ENCODE results near the gene VSTM4. TPM values are rescaled to one million over a fixed set of nuclear protein-coding genes. Genes with fewer than 3 reads are reported as not detected.

VSTM4 gene, protein sequence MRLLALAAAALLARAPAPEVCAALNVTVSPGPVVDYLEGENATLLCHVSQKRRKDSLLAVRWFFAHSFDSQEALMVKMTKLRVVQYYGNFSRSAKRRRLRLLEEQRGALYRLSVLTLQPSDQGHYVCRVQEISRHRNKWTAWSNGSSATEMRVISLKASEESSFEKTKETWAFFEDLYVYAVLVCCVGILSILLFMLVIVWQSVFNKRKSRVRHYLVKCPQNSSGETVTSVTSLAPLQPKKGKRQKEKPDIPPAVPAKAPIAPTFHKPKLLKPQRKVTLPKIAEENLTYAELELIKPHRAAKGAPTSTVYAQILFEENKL
- 2.7 TPM for total RNA-seq

DNA sequence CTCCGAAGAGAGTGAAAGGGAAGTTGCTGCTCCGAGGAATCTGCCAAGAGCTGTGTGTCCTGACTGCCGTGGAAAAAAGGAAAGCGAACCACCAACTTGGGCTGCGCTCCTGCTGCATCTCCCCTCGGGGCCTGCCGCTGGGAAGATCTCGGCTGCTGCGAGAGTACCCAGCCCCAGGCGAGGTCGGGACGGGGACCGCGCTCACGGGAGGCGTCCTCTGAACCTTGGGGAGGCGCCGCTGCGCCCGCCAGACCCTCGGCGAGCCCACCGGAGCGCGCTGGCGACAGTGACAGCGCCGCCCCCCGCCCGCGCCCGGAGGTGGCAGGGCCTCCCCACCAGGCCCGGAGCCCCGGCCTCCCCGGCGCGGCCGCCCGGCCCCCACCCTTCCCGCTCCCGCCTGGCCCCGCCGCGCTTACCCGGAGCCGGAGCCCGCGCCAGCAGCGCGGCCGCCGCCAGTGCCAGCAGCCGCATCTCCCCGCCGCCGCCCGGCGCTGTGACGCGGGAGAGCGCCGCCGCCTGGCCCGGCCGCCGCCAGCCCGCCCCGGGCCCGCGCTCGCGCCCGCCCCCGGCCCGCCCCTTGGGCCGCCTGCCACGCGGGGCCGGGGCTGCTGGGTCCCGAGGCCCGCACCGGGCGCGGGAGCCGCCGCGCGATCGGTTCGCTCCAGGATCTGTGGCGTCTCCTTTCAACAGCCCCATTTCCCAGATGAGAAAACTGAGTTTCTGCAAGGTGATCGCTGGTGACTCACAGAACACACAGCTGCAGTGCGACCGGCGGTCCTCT is at the start of gene VSTM4:
VSTM4 (minus strand) TSS at position 508 of the 781 bp plus-strand sequence; CDS start at position 471, 37 bp downstream.
- ATAC-seq (peak; percentile 82), DNase-seq (ENCODE audit: low spot score) (peak; percentile 67)

DNA sequence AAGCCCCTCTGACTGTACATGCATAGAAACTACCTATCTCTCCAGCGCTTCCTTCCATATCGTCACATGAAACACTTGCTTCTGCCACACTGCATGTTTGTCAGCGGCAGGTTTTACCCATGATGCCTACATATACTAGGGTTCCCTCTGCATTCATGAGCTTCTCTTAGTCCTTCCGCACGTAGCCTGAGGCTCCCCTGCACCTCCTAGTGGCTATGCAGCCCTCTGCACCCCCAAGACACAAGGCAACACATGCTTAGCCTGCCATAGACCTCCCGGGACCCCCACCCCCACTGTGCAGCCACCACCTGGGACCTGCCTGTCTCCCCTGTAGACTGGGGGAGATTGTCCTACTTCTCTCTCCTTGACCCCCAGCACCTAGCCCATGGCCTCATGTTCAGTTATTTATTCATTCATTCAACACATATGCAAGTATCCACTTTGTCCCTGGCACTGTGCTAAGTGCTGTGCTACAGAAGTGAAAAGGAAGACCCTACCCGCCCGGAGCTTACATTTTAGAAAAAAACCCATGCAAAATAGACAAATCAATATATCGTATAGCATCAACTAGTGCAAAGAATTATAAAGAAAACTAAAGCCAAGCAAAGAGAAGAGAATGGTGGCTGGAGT is 49.4 kb upstream of the VSTM4 start:
- peak; percentile 91 for ATAC-seq

DNA sequence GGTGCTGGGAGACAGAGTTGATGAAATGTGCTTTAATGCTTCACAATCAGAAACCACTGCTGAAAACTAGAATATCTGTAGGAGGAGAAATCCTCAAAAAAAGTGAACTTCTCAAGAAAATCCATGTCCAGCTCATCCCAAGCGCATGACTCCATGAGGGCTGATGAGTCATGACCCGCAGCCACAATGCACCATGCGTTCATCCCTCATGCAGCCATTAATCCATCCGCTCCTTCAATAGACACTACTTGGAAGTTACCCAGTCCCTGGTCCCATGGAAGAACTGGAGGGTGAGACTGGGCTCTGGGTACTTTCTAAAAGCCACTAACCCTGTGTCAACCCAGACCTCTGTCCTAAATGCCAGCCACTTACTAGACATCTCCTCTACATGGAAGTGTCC is 48.4 kb upstream of the VSTM4 start:
- DNase-seq (ENCODE audit: low spot score) (no peak), ATAC-seq (no peak)

More for the DNA sequence above, 49.4 kb upstream of the VSTM4 start:
- DNase-seq (ENCODE audit: low spot score), result peak; percentile 59

DNA sequence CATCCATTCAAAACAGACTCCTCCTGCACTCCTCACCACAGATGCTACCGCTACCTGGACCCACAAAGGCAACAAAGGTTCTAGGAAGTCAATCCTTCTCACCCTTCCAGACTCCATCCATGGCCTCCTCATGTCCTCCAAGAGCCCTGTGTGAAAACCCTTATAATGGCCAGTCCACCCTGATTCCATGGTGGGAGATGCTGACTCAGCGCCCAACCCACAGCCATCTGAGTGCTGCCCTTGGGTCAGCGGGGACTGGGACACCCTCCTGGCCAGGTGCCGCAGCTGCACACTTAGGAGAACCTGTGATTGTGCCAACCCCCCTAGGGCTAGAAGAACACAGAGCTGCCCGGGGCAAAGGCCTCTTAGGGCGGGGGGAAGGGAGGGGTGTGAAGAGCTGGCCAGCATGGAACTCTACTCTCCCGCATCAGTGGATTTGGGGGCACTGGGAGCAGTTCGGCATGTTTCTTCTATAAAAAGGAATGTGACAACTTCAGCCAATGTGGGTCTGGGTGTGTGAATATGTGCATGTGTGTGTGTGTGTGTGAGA is 47.5 kb upstream of the VSTM4 start:
- no peak for DNase-seq (ENCODE audit: low spot score)
- no peak for ATAC-seq

DNA sequence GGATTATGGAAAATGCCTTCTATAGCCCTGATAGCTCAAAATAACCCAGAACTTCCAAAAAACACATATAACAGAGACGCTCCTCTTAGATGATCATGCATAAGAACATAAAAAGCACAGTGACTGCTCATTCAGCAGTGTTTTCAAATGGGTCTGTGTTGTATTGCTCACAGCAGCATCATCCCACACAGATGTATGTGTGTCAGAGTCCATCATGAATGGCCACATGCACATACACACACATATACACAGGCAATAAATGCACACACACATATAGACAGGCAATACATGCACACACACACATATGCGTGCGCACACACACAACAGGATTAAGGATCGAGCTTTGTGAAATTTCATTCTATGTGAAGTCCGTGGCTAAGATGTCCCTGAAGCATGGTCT is 46.7 kb upstream of the VSTM4 start:
- no peak for ATAC-seq
- DNase-seq (ENCODE audit: low spot score), result no peak

DNA sequence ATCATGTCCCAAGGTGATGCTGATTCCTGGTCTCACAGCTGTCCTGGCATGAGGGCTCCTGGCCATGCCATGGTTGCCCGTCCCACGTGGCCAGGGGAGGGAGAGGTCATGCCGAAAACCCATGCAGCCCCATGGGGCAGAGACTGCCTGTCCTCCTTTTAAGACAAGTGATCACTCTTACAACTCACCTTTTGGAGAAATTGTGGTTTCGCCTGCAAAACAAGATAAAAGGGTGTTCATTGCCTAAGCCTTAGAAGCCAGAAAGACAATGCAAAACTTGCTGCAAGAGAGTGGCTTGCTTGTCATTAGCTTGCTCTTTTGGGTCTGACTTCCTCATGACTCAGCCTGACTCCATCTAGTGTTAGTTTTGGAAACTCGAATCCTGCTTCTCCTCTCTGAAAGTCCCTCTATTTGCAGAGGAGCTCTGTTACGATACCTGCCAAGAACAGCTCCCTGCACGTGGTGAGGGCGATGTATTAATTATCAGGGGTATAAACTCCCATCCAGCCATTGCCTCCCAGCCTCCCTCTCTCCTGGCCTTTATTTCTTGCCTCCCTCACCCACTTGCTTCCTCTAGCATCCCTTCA is 46.2 kb upstream of the VSTM4 start:
- ATAC-seq, result peak; percentile 85
- DNase-seq (ENCODE audit: low spot score), result no peak

DNA sequence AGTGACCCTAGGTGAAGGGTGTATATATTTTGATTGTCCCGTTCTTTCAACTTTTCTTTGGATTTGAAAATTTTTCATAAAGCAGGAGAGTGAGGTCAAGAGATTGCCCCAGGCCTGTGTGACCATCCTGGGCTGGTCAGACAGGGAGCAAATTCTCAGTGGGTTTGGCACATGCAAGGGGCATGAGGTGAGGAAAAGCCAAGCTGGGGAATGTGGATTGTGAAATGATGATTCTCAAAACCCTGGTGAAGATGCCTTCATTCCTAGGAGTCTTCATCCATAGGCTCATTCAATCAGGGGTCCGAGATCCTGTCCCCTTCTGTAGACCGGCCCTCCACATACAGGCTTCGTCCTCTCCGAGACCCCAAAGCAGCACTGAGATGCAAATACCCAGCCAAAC is 45.5 kb upstream of the VSTM4 start:
- no peak for DNase-seq (ENCODE audit: low spot score)
- no peak for ATAC-seq

DNA sequence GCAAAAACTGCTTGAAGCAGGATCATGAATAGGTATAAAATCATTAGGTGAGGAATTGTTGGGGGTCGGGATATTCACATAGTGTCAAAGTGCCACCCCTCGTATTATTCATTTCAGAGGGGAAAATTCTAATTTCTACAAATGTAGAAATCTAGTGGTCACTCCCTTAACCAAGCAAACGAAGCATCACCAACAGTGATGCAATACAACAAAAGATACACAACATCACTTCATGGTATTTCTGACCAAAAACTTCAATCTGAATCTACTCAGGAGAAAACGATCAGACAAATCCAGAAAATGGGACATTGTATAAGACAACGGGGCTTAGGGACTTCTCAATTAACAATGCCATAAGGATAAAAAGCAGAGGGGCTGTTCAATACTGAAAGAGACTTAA is 44.8 kb upstream of the VSTM4 start:
- ATAC-seq, result no peak

DNA sequence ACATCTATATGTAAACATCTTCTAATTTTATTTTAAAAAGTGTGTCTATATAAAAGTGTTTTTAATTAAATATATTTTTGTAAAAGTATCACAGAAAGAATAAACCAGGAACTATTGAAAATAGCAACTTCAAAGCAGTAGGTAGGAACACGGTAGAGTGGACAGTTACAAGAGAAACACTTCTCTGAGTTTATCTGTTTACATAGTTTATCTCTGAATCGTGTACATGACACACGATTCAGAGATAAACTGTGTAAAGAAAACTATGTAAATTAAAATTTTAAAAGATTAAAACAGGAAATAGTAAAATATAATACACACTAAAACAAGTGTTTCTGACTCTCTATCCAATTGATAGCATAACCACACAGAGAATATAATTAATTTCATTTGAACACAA is 43.6 kb upstream of the VSTM4 start:
- no peak for ATAC-seq
- no peak for DNase-seq (ENCODE audit: low spot score)

More for the DNA sequence above, 44.8 kb upstream of the VSTM4 start:
- DNase-seq (ENCODE audit: low spot score), result no peak

DNA sequence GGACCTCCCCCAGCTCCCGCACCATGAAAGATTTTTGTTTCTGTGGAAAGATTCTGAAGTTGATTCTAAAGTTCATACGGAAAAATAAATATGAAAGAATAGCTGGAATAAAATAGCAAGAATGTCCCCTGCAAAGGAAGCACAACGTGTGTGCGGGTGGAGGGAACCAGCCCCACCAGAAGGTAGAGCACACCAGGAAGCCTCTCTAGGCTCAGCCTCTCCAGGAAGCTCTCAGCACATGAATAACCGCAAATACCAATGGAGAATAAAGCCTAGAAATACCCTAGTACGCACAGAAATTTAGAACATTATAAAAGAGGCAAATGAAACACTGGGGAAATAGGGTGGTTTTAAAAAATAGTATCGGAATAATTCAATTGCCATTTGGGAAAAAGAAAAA is 43.1 kb upstream of the VSTM4 start:
- DNase-seq (ENCODE audit: low spot score), result no peak
- ATAC-seq, result no peak

DNA sequence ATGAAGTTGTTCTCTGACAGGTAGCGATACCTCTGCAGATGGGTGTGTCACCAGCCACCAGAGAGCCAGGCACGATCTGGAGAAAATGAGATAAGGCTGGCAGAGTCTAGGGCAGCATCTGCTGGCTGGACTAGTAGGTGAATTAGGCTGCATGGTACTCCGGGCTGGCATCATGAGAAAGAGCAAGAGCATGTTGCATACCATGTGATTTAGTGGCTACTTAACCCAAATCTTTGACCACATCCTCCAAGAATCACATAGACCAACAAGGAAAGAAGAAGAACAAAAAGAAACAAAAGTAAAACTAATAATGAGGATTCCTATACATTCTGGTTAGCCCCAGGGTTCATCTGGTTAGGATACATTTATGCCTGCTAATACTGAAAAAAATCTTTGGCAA is 41.9 kb upstream of the VSTM4 start:
- no peak for DNase-seq (ENCODE audit: low spot score)
- no peak for ATAC-seq

DNA sequence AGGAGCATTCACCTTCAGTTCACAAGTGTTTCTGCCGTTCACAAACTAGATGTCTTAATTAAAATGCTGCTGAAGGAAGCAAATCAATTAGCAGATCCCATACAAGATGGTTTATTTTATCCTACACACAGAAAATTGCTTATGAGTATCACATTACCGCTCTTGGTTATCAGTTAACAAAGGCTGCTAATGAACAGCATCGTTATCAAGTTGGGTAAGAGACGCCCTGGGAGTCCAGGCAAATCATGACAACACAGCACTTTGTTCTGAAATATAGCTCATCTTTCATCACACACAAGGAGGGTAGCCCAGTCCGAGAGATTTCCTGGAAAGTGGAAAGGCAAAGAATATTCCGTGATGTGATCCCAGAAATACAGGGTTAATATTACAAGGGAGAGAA is 39.3 kb upstream of the VSTM4 start:
- ATAC-seq (no peak), DNase-seq (ENCODE audit: low spot score) (no peak)

DNA sequence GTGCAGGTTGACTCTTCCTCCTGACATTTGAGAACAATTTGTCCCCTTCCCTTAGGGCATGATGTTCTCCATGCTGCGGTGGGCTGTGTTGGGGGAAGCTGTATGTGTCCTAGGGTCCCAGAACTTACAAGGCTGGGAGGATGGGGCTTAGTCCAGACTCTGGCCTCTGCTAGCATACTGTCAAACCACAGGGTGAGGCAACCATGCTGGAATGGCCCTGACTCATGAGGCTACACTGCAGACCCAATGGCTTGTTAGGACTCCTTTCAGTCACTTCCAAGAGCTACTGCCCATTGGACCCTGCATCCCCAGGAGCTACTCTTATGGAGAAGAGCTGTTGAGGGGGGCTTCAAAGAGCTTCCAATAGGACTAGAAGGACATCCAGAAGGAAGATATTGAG is 38.6 kb upstream of the VSTM4 start:
- DNase-seq (ENCODE audit: low spot score) (no peak), ATAC-seq (no peak)

DNA sequence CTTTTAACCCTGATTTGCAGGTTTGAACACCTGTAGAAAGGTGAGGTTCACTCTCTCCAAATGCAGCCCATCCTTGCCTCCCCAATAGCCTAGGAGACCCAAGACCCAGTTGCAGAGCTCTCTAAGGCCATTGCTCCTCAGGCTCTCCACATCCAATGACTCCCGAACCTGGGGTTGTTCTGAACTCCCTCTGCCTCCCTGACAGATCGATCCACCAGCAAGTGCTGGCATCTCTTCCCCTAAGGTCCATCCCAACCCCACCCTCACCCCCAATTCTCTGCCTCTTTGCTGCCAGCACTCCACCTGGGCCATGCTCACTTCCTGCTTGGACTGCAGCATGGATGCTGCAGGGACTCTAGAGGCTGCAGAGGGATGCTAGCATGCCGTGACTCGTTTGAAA is 37.8 kb upstream of the VSTM4 start:
- no peak for ATAC-seq
- DNase-seq (ENCODE audit: low spot score), result no peak

DNA sequence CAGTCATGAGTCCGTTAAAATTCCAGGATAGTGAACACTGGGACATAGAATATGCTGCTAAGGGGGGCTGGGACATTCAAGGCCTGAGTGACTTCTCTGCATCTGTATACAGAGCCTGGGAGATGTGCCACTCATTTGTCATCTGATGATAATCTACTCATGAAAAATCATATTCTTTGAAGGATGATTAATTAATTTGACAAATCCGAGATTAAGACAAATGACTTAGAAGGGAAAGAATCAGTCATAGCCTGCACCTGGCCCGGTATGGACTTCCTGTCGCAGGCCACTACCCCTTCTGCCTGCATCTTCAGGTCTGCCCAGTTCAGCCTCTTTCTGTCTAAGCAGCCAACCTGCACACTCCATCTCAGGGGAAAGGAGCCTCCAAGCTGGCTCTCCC is 37.3 kb upstream of the VSTM4 start:
- ATAC-seq (no peak), DNase-seq (ENCODE audit: low spot score) (no peak)

DNA sequence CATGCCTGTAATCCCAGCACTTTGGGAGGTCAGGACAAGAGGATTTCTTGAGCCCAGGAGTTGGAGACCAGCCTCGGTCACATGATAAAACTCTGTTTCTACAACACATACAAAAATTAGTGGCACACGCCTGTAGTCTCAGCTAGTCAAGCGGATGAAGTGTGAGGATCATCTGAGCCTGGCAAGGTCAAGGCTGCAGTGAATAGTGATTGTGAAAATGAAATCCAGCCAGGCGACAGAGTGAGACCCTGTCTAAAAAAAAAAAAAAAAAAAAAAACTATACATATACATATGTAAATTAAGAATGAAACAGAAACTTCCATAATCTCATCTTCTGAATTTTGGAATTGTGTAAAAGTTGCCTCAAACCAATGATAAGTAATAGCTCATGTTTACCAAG is 36.7 kb upstream of the VSTM4 start:
- DNase-seq (ENCODE audit: low spot score), result no peak
- ATAC-seq, result no peak

DNA sequence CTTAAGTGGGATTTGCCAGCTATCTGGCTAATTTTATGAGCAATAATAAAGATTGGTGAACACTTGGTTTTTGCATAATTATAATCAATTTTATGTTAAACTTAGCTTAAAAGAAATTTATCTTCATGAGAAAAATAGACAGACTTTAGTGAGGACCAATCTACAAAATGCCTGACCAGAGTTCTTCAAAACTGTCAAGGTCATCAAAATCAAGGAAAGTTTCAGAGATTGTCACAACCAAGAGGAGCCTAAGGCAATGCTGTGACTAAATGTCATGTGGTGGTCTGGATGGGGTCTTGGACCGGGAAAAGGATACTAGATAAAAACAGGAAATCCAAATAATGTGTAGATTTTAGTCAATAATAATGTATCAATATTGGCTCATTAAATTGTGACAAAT is 36.2 kb upstream of the VSTM4 start:
- ATAC-seq (no peak), DNase-seq (ENCODE audit: low spot score) (no peak)

DNA sequence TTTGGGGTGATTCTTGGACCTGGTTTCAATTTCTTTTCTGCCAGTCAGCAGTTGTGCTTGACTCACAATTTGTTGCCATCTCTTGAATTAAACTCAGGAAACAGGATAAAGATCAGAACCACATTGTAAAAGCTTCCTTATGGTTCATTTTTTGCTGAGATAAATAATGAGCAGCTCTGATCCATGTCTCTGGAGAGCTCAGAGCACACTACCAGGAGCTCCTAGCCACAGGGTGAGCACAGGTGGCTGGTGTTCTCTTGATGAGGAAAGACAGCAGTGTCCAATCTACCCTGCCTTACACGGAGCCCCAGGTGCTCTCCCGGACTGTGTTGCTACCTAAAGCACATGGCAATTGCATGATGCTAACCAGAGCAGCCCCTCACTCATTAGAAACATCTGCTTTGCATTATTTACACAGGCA is 35.7 kb upstream of the VSTM4 start:
- ATAC-seq (no peak), DNase-seq (ENCODE audit: low spot score) (no peak)

DNA sequence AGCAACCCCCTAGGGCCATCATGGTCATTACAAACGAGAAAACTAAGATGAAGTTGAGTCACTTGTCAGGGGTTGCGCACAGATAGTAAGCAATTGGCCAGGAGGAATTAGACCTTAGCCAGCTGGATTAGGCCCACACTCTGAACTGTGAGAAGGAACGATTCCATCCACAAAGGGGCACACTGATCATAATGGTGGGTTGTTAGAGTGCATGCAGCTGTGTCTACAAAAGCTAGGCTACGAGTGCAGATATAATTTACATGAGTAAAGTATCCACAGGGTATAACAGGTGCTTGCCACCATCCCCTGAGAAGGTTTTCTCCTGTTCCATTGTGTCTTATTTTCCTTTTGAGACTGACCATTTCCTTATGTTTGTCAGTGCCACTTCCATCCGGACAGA is 35.1 kb upstream of the VSTM4 start:
- no peak for ATAC-seq
- no peak for DNase-seq (ENCODE audit: low spot score)

DNA sequence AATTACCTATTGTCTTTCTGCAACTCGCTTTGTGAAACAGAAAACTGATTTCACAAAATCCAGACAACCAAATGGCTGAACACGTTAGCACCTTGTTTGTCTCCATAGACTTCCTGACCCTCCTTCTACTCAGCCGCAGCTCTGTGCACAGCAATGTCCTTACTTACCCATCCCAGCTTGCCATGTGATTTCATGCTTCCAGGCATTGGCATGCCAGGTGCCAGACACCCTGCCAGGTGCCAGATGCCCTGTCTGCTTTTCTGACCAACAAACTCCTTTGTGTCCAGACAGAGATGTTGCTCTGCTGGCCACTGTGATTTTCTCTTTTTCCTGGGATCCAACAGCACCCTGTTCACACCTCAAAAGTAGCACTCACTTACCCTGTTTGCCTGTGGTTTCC is 34.6 kb upstream of the VSTM4 start:
- no peak for ATAC-seq
- DNase-seq (ENCODE audit: low spot score), result peak; percentile 27

DNA sequence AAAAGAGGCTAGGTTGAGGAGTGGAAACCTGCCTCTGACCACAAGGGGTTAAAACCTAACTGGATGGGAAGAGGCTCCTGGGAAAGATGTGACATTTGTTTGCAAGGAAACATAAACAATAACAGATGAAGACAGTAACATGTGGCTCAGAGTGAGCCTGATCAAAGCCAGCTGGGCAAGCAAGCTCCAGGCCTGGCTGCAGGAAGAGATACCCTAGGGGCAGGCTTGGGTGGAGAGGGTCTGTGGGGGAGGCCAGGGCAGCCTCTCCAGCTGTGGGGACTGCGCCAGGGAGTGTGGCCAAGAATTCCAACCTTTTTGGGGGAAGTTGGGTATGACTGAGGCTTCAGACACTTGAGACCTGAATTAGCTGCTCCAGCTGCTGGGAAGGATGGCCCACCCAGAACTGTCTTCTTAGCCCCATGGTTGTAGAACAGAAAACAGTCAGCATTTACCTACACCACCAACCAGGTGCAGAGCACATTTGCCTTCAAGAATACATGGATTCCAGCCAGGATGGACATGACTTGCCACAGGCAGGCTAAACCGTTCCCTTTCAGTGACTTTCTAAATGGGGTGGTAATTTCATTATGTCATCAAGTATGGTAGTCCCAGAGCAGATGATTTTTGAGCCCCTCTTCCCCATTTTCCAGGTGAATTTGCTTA is 28.9 kb upstream of the VSTM4 start:
- DNase-seq (ENCODE audit: low spot score) (no peak), ATAC-seq (no peak)
